ENCODE results near the gene HRC.
"Not testable (repeated sequence)": the region's sequence is repeated elsewhere in the genome, so short reads cannot be mapped to it uniquely, and the experiment has no call there.

Gene HRC

DNA sequence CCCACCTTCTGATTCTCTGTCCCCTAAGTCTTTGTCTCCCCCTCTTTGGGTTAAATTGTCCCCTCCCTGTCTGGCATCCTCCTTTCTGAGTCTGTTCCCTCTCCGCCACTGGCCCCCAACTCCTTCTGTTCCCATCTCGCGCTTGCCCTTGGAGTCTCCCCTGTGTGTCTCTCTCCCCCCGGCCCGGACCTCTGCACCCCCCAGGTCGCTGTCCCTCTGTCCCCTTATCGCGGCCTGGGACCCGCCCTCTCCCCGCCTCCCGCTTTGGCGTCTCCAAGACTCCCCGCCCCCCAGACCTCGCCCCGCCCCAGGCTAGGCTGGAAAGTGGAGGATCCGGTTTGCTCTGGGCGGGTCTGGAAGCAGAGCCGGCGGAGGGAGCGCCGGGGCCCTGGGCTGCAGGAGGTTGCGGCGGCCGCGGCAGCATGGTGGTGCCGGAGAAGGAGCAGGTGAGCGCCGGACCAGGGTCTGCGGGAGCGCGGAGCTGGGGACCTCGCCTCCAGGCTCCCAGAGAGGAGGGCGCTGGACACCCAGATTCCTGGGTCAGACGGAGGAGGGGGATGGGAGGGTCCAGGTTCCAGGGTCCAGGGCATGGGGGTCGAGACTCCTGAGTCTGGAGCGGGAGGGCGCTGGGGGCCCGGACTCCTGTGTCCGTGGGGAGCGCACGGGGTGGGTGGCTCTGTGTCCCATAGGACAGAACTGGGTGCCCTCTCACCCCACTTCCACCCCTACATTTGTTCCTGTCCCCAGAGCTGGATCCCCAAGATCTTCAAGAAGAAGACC is 2.4 kb upstream of the HRC start, which contains the start of gene TRPM4:
Gene TRPM4, plus strand, starts transcription at position 348 of the 780 bp plus-strand sequence. Its CDS starts 75 bp downstream, at position 423.
- DNase-seq = peak; percentile 75

DNA sequence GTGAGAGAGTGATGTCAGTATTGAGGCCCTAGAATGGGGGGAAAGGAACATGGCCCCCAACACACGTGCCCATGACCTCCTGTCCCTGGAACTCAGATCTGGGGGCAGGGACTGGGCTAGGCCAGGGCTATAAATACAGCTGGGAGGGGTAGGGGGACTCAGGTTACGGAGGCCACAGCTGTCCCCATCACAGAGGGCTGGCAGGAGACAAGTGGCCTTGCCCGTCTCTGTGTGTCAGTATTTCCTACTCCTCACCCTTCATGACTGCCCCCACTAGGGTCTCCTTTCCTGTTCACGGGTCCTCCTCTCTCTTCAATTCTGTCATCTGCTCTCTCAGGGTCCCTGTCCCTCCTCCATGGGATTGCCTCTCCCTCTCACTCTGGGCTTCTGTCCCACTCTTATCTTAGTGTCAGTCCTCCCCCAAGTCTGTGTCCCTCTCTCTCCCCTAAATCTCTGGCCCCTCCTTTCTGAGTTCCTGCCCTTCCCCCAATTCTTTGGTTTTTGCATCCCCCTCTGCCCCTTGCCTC is 687 bp upstream of the HRC start:
- no peak for DNase-seq

DNA sequence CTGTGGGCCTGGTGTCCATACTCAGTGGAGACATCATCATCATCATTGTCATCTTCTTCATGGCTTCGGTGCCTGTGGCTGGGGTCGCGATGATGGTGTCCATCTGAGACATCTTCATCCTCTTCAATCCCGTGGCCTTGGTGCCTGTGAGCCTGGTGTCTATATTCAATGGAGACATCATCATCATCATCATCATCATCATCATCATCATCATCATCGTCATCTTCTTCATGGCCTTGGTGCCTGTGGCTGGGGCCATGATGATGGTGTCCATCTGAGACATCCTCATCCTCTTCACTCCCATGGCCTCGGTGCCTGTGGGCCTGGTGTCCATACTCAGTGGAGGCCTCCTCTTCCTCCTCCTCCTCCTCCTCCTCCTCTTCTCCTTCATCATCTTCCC is 917 bp downstream of the HRC start:
- DNase-seq = no peak

DNA sequence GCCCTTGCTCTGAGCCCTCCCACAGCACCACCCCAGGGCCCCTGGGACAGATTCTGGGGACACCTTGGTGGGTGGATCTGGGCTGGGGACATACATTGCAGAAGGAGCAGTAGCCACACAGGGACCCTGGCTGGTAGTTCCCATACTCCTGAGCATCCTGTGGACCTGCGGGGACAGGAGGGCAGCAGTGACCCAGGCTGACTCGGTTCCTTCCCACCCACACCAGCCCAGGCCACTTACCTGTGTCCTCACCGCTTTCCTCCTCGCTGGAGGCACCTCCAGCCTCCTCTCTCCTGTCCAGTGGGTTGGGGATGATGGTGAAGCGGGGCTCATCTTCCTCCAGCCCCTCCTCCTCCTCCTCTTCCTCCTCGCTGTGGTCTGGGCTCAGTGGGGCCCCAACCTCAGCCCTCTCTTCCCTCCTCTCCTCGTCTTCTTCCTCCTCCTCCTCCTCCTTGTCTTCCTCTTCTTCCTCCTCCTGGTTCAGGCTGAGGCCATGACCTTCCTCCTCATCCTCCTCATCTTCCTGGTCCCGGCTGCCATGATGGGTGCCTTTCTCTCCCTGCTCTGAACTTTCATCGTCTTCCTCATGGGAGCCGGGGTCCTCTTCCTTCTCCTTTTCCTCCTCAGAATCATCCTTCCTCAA is 1.9 kb downstream of the HRC start:
- no peak for DNase-seq

DNA sequence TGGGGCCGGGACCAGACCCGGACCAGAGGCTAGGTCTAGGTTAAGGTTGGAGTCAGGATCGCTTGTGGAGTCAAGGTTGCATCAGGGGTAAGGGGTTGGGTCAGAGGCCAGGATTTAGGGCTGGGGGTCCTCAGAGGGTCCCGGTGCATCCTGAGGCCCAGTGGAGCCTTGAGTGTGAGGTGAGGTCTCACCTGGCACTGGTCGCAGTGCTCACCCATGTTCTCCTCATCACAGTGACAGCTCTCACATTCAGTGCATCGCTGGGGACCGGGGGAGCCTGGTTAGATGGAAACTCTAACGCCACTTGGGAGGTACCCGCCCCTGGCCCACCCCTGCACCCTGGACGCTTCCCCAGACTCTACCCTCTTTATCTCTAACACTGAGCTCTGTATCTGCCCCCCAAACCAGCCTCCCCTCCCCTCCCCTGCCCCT is 3.1 kb downstream of the HRC start:
- no peak for DNase-seq

DNA sequence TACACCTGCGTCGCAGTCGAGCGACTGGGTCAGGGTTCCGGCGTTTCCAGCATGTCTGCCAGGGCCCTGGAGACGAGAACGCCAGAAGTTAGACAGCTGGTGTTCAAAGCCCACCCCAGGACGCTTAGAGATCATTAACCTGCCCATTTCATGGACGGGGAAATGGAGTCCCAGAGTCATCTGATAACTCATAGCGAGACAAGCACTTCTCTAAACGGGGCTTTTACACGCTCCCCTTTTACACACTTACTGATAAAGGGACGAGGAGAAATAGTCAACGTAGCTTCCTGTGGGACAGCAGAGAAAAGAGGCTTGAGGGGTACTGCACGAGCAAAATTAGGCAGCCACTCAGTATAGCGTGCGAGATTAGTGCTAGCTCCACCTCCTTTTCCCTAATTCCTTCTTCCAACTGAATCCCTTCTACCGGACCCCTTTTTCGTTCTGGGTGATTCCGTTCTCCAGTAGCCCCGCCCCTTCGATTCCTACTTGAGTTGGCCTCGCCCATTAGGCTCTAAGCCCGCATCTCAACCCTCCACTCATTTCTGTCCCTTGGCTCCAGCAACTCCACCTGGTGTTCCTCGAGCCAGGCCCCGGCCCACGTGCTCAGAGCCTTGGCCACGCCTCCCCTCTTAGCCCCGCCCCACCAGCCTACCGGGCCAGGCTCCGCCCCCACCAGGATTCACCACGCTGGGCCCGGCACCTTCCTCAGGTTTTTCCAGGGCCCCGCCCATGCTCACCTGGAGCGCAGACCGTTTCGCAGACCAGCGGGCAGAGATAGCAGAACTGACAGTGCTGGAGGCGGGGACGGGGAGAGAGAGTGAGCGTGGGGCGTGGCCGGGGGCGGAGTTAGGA is 3.7 kb downstream of the HRC start:
- peak; percentile 100 for DNase-seq

DNA sequence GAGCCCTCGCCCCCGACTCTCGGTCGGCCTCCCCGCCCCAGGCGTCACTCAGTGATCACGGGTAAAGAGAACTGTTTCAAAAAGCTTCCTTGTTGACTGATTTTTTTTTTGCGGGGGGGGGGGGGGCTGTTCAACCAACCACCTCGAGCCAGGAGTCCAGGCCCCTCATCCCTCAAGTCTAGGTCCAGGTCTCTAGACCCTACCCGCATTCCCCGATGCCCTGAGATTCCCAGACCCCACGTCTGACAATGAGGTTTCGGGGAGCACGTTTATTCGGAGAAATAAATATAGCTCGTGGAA is 4.3 kb downstream of the HRC start:
- DNase-seq = no peak

DNA sequence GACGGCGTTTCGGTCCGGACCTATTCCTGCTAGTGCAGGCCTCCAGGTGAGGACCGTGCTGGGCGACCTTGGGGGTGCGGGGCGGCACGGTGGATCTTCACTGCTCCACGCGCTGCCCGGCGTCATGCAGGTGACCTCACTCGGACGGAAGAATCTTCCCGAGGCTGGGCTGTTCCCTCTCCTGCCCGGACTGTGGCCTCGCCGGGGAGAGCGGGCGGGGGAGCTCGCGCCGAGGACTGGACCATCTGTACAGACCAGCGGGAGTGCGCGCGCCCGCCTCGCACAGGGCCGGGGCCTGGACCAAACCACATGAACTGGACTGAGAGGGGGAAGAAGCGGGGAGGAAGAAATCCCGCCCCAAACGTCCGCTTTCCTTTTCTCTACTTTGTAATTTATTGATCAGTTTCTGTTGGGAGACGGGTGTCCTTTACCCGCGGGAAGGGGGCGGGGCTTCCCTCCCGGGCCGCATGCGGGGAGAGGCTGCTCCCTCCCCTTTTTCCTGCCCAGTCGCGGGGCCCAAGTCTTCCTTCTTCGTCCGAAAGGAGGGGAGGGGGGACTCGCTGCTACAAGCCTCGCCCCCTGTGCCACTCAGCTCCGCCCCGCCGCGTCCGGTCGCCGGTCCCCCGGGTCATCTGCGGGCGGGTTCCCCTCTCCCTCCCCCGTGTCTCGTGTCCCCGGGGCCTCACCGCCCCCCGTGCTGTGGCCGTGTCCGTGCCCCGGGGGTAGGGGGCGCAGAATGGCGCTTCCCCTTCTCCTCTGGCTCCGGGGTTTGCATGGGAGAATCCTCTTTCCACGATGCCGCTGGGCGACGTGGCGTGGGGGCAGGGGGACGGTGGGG is 4.9 kb downstream of the HRC start:
- peak; percentile 66 for DNase-seq

DNA sequence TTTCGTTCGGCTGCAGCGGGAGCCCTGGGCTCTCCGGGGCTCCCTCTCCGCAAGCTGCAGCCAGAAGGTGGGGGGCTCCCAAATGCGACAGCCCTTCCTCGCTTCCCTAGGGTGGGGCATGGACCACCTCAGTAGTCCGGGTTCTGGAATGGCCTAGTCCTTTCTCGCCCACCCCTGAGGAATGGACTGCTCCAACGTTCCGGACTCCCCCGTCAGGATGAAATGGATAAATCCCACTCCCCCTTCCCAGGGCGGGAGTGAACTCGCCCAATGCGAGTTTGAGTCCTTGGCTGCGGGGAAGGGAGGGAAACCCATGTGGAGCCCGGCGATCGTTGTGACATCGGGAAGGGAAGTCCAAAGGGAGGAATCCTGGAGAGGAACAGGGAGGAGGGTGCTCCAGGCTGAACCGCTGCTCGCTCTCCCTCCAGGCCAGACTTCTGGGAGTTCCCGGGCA is 5.5 kb downstream of the HRC start:
- no peak for DNase-seq

DNA sequence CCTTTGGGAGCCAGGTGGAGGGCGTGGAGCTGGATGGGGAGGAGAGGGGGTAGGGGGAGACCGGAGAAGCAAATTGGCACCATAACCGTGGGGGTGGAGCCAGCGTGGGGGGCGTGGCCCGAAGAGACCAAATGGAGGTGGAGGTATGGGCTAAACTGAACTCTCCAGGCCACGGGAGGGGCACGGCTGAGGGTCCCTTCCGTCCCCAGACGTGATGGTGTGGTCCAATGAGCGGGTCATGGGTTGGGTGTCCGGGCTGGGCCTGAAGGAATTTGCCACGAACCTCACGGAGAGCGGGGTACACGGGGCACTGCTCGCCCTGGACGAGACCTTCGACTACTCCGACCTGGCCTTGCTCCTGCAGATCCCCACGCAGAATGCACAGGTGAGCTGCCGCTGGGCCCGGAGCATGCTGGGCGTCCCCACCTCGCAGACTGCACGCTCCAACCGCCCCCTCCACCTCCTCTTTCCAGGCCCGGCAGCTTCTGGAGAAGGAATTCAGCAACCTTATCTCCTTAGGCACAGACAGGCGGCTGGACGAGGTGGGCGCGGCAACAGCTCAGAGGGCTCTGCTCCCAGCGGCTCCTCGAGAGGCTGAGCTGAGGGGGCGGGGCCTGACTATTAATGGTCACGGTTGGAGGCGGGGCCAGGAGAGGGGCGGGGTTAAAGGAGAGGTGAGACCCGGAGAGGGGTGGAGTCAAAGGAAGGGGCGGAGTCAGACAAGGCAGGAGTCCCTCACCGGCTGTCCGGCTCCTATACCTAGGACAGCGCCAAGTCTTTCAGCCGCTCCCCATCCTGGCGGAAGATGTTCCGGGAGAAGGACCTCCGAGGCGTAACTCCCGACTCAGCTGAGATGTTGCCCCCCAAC is 6.2 kb downstream of the HRC start:
- DNase-seq = peak; percentile 95

DNA sequence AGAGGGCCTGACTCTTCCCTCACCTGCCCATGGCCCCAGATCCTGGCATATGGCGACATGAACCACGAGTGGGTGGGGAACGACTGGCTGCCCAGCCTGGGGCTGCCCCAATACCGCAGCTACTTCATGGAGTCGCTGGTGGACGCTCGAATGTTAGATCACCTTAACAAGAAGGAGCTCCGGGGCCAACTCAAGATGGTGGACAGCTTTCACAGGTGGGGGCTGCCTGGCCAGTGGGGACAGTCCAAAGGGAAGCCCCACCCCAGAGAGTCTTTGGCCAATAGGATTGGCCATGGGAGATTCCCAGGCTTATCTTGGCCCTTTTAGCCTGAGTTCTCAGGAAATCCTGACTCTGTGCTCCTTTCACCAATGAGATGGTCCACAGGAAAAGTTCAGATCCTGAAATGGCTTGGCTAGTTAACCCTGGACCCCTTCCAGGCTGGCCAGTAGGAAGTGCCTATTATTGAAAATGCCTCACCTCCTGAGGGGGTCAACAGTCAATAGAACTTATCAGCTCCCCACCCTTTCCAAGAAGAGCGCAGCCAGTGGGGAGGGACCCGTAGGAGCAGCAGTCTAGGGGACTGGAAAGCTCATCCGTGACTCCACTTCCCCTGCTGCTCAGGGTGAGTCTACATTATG is 7.0 kb downstream of the HRC start:
- DNase-seq = no peak

DNA sequence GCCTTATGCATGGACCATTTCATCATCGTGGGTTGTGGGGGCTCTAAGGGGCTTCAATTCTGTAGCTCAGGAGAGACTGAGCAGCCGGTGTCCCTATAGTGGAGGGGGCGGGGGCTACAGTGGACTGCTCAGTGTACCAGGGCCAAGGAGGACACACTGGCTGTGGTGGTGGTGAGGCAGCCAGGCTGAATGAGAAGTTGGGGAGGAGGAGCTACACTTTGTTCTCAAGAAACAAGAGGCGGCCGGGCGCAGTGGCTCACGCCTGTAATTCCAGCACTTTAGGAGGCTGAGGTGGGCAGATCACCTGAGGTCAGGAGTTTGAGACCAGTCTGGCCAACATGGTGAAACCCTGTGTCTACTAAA is 8.8 kb downstream of the HRC start:
- not testable (repeated sequence) for DNase-seq

DNA sequence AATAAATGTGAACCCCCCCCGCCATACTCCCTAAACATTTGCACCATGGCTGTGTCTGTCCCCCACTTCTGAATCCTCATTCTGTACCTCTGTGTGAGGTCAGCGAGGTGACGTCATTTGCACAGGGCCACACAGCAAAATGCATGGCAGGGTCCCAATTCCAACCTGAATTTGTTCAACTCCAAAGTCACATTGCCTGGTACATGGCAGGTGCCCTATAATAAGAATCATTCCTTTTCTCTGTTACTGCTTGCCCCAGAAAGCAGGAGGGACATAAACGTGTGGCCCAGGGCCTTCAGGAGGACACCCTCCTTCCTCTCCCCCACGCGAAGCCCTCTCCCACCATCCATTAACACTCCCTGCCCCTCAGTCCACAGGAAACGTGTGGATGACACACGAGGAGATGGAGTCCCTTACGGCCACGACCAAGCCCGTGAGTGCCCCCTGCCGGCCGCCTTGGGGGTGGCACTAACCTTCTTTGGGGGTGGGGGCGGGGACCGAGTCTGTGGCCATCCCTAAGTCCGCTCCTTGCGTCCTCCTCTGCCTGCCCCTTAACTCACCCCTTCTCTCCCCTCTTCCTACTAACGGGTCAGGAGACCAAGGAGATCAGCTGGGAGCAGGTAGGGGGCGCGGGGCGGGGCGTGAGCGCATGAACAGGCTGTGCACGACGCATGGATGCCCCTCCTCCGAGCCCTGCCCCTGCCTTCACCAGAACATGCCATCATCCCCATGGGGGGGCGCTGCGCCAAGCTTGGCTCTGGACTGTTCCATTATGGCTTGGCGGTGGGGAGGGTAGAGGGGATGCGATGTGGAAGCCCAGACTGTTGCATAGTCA is 9.4 kb downstream of the HRC start:
- DNase-seq = no peak

DNA sequence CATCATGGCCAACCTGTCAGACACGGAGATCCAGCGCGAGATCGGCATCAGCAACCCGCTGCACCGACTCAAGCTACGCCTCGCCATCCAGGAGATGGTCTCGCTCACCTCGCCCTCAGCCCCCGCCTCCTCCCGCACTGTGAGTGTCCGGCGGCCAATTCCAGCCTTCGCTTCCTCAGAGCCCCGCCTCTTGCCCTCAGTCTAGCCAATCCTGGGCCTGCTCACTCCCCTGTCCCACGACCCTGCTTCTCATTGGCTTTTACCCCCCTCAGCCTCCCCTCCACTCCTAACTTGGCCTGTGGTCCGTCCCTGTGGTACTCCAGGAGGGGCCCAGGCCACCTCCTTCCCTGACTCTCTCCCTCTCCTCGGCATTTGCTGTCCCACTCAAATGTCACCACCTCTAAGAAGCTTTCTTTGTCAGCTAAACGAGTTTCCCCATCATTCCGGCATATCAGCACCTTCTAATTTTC is 12.3 kb downstream of the HRC start:
- DNase-seq = no peak

DNA sequence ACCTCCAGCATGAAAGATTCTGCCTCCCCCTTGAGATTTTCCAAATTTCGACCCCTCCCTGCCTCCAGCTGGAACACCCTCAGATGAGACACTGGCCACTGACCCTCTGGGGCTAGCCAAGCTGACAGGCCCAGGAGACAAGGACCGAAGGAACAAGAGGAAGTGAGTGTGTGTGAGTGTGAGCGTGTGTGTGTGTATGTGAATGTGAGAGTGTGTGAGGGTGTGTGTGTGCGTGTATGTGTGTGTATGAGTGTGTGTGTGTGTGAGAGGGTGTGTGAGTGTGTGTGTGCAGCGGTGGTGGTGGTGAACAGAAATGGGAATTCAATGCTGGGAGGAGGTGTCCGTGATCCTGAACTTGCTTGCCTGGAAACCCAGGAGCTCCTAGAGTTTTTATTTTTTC is 13.8 kb downstream of the HRC start:
- DNase-seq = no peak

DNA sequence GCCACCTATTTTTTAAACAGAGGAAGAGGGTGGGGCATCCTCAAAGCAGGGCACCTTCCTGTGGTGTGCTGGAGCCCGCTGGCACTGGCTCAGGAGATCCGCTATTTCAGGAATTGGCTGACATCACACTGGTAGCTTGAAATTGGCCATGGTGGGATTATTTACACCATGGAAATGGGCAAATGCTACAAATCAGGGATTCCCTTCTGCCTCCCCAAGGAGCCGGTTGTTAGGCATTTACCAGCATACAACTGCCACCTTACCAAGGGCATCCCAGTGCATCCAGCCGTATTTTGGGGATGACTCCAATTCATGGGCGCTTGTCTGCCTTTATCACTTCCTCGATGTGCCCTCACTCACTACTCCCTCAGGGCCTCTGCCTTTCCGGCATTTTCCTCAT is 14.2 kb downstream of the HRC start:
- no peak for DNase-seq

DNA sequence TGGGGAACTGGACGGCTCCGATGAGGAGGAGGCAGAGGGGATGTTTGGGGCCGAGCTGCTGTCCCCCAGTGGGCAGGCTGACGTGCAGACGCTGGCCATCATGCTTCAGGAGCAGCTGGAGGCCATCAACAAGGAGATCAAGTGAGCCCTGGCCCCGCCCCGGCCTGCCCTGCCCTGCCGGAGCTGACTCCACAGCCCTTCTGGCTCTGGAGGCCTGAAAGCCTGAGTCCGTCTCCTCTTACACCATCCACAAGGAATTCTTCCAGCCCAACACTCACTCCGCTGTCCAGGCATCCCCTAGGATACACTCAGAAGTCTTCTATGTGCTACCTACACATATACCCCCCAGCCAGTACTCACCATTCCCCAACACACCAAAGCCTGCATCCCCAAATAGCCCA is 18.4 kb downstream of the HRC start:
- DNase-seq = no peak

DNA sequence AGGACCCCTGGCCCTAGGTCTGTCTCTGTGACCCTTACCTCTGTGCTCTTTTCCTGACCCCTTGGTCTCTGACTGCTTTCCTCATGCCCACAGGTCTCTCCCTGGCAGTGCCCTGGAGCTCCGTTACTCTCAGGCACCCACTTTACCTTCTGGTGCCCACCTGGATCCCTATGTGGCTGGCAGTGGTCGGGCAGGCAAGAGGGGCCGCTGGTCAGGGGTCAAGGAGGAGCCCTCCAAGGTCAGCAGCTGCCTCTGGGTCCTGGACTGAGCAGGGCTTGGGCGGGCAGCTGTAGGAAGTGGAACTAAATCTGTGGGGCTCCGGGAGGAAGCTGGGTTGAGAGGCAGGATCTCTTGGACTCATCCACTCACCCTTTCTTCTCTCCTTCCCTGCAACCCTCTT is 19.5 kb downstream of the HRC start:
- no peak for DNase-seq

DNA sequence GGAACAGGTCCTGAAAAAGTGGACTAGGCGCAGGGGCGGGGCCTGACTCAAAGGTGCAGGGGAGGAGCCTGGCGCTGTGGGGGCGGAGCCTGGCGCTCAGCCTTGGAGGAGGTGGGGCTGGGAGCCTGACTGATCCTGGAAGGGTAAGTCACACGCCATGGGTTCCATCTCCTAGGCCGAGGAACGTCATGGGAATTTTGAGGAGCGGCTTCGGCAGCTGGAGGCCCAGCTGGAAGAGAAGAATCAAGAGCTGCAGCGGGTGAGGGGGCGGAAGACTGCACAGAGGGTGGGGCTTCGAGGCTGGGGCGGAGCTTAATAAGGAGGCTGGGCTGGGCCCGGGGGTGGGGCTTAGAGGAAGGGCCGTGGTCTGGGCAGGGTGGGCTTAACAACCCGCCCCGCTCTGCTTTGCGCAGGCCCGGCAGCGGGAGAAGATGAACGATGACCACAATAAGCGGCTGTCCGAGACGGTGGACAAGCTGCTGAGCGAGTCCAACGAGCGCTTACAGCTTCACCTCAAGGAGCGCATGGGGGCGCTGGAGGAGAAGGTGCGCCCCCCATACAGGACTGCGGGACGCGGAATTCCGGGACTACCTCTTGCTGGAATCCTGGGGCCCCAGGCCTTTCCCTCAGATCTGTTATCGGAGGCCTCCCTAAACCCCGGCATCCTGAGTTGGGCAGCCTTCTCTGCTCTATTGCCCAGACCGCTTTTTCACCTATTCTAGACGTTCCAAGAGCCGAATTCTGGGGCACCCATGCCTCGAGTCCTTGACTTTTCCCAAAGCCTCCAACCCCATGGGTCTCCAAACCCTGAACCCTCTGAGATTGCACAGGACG is 21.4 kb downstream of the HRC start:
- no peak for DNase-seq

Measured in NCI-H187 treated with DMSO at 0.1 percent for 48 hours (cell line).